ENCODE data around the gene PLD1. TPM values are rescaled to one million over a fixed set of nuclear protein-coding genes. Genes with fewer than 3 reads are reported as not detected.
A peak's percentile ranks its signal among the peaks of the same experiment; 100 is the strongest.

Gene PLD1
- total RNA-seq, 1 donor from 2014 or later = 31.3 TPM

- Histone ChIP-seq H3K4me3 (ENCODE audit: low read length in 3 of 3) (no peak overlapping the region), H3K36me3 (ENCODE audit: control insufficient read depth in 3 of 3, insufficient read depth in 3 of 3, low read length in 3 of 3) (peaks cover 0 to 2% (median 0%) of the 10 kb centered on the region in 3 donors), H3K27ac (ENCODE audit: low read depth, low read length) (no peak overlapping the region), H3K9ac (ENCODE audit: low read depth in 1 of 3, low read length in 3 of 3) (no peak overlapping the region), H3K27me3 (ENCODE audit: control insufficient read depth in 3 of 3, insufficient read depth in 3 of 3, low read length in 3 of 3) (no peaks in the 10 kb centered on the region), H3K4me1 (ENCODE audit: control insufficient read depth in 3 of 3, insufficient read depth in 3 of 3, low read length in 3 of 3) (no peaks in the 10 kb centered on the region), H3K9me3 (ENCODE audit: control insufficient read depth in 3 of 3, low read length in 3 of 3) (no peaks in the 10 kb centered on the region)
Observed at GRCh38 chr3:171663805-171664204, 146.5 kb downstream of the PLD1 start.

GRCh38 chr3:171661484-171661883 lies 148.8 kb downstream of the PLD1 start:
- H3K27ac ChIP-seq (ENCODE audit: low read depth, low read length) = no peak overlapping the region
- H3K4me1 ChIP-seq (ENCODE audit: control insufficient read depth in 3 of 3, insufficient read depth in 3 of 3, low read length in 3 of 3) = no peaks in the 10 kb centered on the region
- H3K9me3 ChIP-seq (ENCODE audit: control insufficient read depth in 3 of 3, low read length in 3 of 3) = no peaks in the 10 kb centered on the region
- H3K36me3 ChIP-seq (ENCODE audit: control insufficient read depth in 3 of 3, insufficient read depth in 3 of 3, low read length in 3 of 3) = peaks cover 0 to 4% (median 0%) of the 10 kb centered on the region in 3 donors
- no peak overlapping the region for H3K4me3 ChIP-seq (ENCODE audit: low read length in 3 of 3)
- no peaks in the 10 kb centered on the region for H3K27me3 ChIP-seq (ENCODE audit: control insufficient read depth in 3 of 3, insufficient read depth in 3 of 3, low read length in 3 of 3)
- no peak overlapping the region for H3K9ac ChIP-seq (ENCODE audit: low read depth in 1 of 3, low read length in 3 of 3)

GRCh38 chr3:171660188-171660587 lies 150.1 kb downstream of the PLD1 start:
- H3K27me3 ChIP-seq (ENCODE audit: control insufficient read depth in 3 of 3, insufficient read depth in 3 of 3, low read length in 3 of 3) = no peaks in the 10 kb centered on the region
- no peak overlapping the region for H3K9ac ChIP-seq (ENCODE audit: low read depth in 1 of 3, low read length in 3 of 3)
- peaks cover 0 to 4% (median 0%) of the 10 kb centered on the region in 3 donors for H3K36me3 ChIP-seq (ENCODE audit: control insufficient read depth in 3 of 3, insufficient read depth in 3 of 3, low read length in 3 of 3)
- H3K4me3 ChIP-seq (ENCODE audit: low read length in 3 of 3) = no peak overlapping the region
- H3K9me3 ChIP-seq (ENCODE audit: control insufficient read depth in 3 of 3, low read length in 3 of 3) = no peaks in the 10 kb centered on the region
- no peaks in the 10 kb centered on the region for H3K4me1 ChIP-seq (ENCODE audit: control insufficient read depth in 3 of 3, insufficient read depth in 3 of 3, low read length in 3 of 3)
- no peak overlapping the region for H3K27ac ChIP-seq (ENCODE audit: low read depth, low read length)

GRCh38 chr3:171658841-171659240 lies 151.4 kb downstream of the PLD1 start:
- Histone ChIP-seq H3K9ac (ENCODE audit: low read depth in 1 of 3, low read length in 3 of 3) (no peak overlapping the region), H3K36me3 (ENCODE audit: control insufficient read depth in 3 of 3, insufficient read depth in 3 of 3, low read length in 3 of 3) (peaks cover 0 to 4% (median 0%) of the 10 kb centered on the region in 3 donors), H3K9me3 (ENCODE audit: control insufficient read depth in 3 of 3, low read length in 3 of 3) (no peaks in the 10 kb centered on the region), H3K4me1 (ENCODE audit: control insufficient read depth in 3 of 3, insufficient read depth in 3 of 3, low read length in 3 of 3) (peaks cover 0 to 4% (median 0%) of the 10 kb centered on the region in 3 donors), H3K4me3 (ENCODE audit: low read length in 3 of 3) (no peak overlapping the region), H3K27me3 (ENCODE audit: control insufficient read depth in 3 of 3, insufficient read depth in 3 of 3, low read length in 3 of 3) (no peaks in the 10 kb centered on the region), H3K27ac (ENCODE audit: low read depth, low read length) (no peak overlapping the region)

- Histone ChIP-seq H3K27ac (ENCODE audit: low read depth, low read length) (no peak overlapping the region), H3K27me3 (ENCODE audit: control insufficient read depth in 3 of 3, insufficient read depth in 3 of 3, low read length in 3 of 3) (no peaks in the 10 kb centered on the region), H3K4me1 (ENCODE audit: control insufficient read depth in 3 of 3, insufficient read depth in 3 of 3, low read length in 3 of 3) (peaks cover 0 to 4% (median 0%) of the 10 kb centered on the region in 3 donors), H3K36me3 (ENCODE audit: control insufficient read depth in 3 of 3, insufficient read depth in 3 of 3, low read length in 3 of 3) (peaks cover 0 to 2% (median 0%) of the 10 kb centered on the region in 3 donors), H3K9me3 (ENCODE audit: control insufficient read depth in 3 of 3, low read length in 3 of 3) (no peaks in the 10 kb centered on the region), H3K4me3 (ENCODE audit: low read length in 3 of 3) (no peak overlapping the region), H3K9ac (ENCODE audit: low read depth in 1 of 3, low read length in 3 of 3) (no peak overlapping the region)
Observed at GRCh38 chr3:171654809-171655208, 155.5 kb downstream of the PLD1 start.

GRCh38 chr3:171654326-171654725 lies 156.0 kb downstream of the PLD1 start:
- Histone ChIP-seq H3K36me3 (ENCODE audit: control insufficient read depth in 3 of 3, insufficient read depth in 3 of 3, low read length in 3 of 3) (peaks cover 0 to 2% (median 0%) of the 10 kb centered on the region in 3 donors), H3K4me1 (ENCODE audit: control insufficient read depth in 3 of 3, insufficient read depth in 3 of 3, low read length in 3 of 3) (peaks cover 0 to 4% (median 0%) of the 10 kb centered on the region in 3 donors), H3K27me3 (ENCODE audit: control insufficient read depth in 3 of 3, insufficient read depth in 3 of 3, low read length in 3 of 3) (no peaks in the 10 kb centered on the region), H3K4me3 (ENCODE audit: low read length in 3 of 3) (no peak overlapping the region), H3K9me3 (ENCODE audit: control insufficient read depth in 3 of 3, low read length in 3 of 3) (no peaks in the 10 kb centered on the region), H3K27ac (ENCODE audit: low read depth, low read length) (no peak overlapping the region), H3K9ac (ENCODE audit: low read depth in 1 of 3, low read length in 3 of 3) (no peak overlapping the region)

GRCh38 chr3:171653701-171654100 lies 156.6 kb downstream of the PLD1 start:
- Histone ChIP-seq H3K36me3 (ENCODE audit: control insufficient read depth in 3 of 3, insufficient read depth in 3 of 3, low read length in 3 of 3) (peaks cover 0 to 2% (median 0%) of the 10 kb centered on the region in 3 donors), H3K27ac (ENCODE audit: low read depth, low read length) (no peak overlapping the region), H3K4me3 (ENCODE audit: low read length in 3 of 3) (no peak overlapping the region), H3K9ac (ENCODE audit: low read depth in 1 of 3, low read length in 3 of 3) (no peak overlapping the region), H3K4me1 (ENCODE audit: control insufficient read depth in 3 of 3, insufficient read depth in 3 of 3, low read length in 3 of 3) (peaks cover 0 to 4% (median 0%) of the 10 kb centered on the region in 3 donors), H3K27me3 (ENCODE audit: control insufficient read depth in 3 of 3, insufficient read depth in 3 of 3, low read length in 3 of 3) (no peaks in the 10 kb centered on the region), H3K9me3 (ENCODE audit: control insufficient read depth in 3 of 3, low read length in 3 of 3) (no peaks in the 10 kb centered on the region)

GRCh38 chr3:171652932-171653331 lies 157.4 kb downstream of the PLD1 start:
- Histone ChIP-seq H3K4me3 (ENCODE audit: low read length in 3 of 3) (no peak overlapping the region), H3K9ac (ENCODE audit: low read depth in 1 of 3, low read length in 3 of 3) (no peak overlapping the region), H3K4me1 (ENCODE audit: control insufficient read depth in 3 of 3, insufficient read depth in 3 of 3, low read length in 3 of 3) (peaks cover 0 to 4% (median 0%) of the 10 kb centered on the region in 3 donors), H3K36me3 (ENCODE audit: control insufficient read depth in 3 of 3, insufficient read depth in 3 of 3, low read length in 3 of 3) (peaks cover 0 to 2% (median 0%) of the 10 kb centered on the region in 3 donors), H3K9me3 (ENCODE audit: control insufficient read depth in 3 of 3, low read length in 3 of 3) (no peaks in the 10 kb centered on the region), H3K27ac (ENCODE audit: low read depth, low read length) (no peak overlapping the region), H3K27me3 (ENCODE audit: control insufficient read depth in 3 of 3, insufficient read depth in 3 of 3, low read length in 3 of 3) (no peaks in the 10 kb centered on the region)

- Histone ChIP-seq H3K4me3 (ENCODE audit: low read length in 3 of 3) (no peak overlapping the region), H3K9me3 (ENCODE audit: control insufficient read depth in 3 of 3, low read length in 3 of 3) (no peaks in the 10 kb centered on the region), H3K27ac (ENCODE audit: low read depth, low read length) (peak overlapping the region; percentile 21), H3K4me1 (ENCODE audit: control insufficient read depth in 3 of 3, insufficient read depth in 3 of 3, low read length in 3 of 3) (peaks cover 0 to 8% (median 5%) of the 10 kb centered on the region in 3 donors), H3K36me3 (ENCODE audit: control insufficient read depth in 3 of 3, insufficient read depth in 3 of 3, low read length in 3 of 3) (no peaks in the 10 kb centered on the region), H3K9ac (ENCODE audit: low read depth in 1 of 3, low read length in 3 of 3) (no peak overlapping the region), H3K27me3 (ENCODE audit: control insufficient read depth in 3 of 3, insufficient read depth in 3 of 3, low read length in 3 of 3) (no peaks in the 10 kb centered on the region)
Observed at GRCh38 chr3:171649911-171650592, 160.2 kb downstream of the PLD1 start.

GRCh38 chr3:171649267-171649666 lies 161.0 kb downstream of the PLD1 start:
- Histone ChIP-seq H3K9ac (ENCODE audit: low read depth in 1 of 3, low read length in 3 of 3) (no peak overlapping the region), H3K9me3 (ENCODE audit: control insufficient read depth in 3 of 3, low read length in 3 of 3) (no peaks in the 10 kb centered on the region), H3K36me3 (ENCODE audit: control insufficient read depth in 3 of 3, insufficient read depth in 3 of 3, low read length in 3 of 3) (no peaks in the 10 kb centered on the region), H3K27me3 (ENCODE audit: control insufficient read depth in 3 of 3, insufficient read depth in 3 of 3, low read length in 3 of 3) (no peaks in the 10 kb centered on the region), H3K4me1 (ENCODE audit: control insufficient read depth in 3 of 3, insufficient read depth in 3 of 3, low read length in 3 of 3) (peaks cover 0 to 5% (median 5%) of the 10 kb centered on the region in 3 donors), H3K27ac (ENCODE audit: low read depth, low read length) (no peak overlapping the region), H3K4me3 (ENCODE audit: low read length in 3 of 3) (no peak overlapping the region)

All from skeletal muscle tissue (tissue), 4 donors.